DMS 273 treated with DMSO at 0.1 percent for 48 hours (cell line): ENCODE results near the gene MAX.
"Not testable (repeated sequence)": the region's sequence is repeated elsewhere in the genome, so short reads cannot be mapped to it uniquely, and the experiment has no call there.

Experiments
- DNase-seq: peaks from one replicate; lab custom pipeline; 2025; lab: John Stamatoyannopoulos, UW

The MAX gene

GRCh38 chr14:65104791-65105190, 2.5 kb upstream of the MAX start:
- DNase-seq = no peak

- peak; percentile 64 for DNase-seq
These were observed 938 bp upstream of the MAX start for GRCh38 chr14:65103150-65103760.

DNA sequence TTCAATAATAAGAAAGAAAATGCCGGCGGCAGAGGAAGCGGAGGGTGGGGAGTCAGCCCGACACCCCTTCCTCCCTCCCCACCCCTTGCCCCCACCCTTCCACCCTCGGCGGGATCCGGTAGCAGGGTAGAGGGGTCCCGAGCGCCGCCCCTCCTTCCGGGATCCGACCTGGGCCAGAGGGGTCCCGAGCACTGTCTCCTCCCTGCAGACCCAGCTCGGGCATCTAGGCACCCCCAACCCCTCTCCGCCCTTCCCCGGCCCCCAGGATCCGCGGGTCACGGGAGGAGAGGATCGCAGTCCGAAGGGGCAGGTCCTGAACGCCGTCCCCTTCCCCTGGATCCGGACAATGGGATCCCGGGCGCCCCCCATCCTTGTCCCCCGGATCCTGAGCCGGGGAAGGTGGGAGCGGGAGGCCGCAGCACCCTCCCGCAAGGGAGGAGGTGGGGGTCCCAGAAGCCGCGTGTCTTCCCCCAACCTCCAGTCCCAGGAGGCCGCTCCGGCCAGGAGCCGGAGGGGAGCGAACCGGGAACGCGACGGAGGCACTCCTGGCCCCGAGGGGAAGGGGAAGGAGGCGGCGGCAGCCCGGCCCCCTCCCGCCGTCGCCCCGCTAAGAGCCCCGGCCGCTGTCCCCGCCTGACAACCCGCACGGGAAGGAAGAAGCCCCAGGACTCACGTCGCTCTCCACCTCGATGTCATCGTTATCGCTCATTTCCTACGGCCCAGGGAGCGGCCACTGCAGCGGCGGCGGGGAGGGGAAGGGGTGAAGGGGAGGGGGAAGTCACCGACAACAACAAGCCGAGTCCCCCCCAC, 481 bp downstream of the MAX start:
- DNase-seq = no peak

DNA sequence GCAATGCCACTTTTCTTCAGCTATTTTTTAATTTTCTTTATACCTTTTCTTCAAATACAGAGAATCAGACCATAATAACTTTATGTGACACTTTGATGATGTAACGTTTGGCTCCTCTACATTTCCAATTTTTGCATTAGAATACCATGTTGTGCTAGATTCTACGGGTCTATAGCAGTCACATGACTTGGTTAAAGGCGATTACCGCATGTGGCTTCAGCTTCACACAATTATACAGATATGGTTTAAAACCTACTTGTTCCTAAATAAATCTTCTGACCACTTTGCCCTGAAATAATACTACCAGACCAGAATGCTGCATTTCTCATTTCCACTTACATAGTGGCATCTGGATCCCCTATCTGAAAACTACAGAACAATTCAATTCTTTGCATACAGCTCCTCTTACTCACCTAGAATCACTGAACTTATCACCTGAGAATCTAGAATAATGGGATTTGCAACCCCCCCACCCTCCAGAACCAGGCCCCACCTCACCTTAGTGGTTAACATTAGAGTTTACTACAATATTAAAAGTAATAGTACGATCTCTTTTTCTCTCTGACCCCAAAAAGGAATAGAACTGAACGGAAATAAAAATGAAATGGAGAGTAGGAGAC, 1.3 kb downstream of the MAX start:
- DNase-seq = no peak

GRCh38 chr14:65098586-65098985, 3.7 kb downstream of the MAX start:
- DNase-seq = no peak

GRCh38 chr14:65096323-65097089, 5.8 kb downstream of the MAX start:
- DNase-seq = no peak

DNA sequence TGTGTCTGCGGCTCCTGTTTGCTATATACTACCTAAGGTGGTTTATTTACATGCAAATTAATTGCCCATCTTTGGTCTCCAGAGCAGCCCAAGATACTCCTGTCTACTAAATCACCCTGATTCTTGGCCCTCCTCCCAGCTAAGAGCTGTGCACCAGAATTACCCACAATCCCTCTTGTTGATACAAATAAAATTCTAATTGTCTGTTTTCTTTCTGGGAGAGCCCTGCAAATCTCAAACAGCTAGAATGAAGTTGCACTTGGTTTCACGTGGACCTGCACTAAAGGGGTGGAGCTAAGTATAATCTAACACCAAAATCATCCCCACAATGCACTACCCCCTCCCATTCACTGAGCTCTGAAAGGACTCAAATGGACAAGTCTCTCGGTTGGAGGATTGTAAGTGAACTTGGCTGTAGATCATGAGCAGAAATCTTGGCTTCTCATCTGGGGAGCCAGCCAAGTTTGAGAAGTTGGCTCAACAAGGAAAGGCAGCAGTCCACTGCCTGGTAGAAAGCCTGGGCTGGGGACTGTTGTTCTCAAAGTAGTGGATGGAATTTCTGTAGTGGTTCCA, 6.6 kb downstream of the MAX start:
- no peak for DNase-seq

DNA sequence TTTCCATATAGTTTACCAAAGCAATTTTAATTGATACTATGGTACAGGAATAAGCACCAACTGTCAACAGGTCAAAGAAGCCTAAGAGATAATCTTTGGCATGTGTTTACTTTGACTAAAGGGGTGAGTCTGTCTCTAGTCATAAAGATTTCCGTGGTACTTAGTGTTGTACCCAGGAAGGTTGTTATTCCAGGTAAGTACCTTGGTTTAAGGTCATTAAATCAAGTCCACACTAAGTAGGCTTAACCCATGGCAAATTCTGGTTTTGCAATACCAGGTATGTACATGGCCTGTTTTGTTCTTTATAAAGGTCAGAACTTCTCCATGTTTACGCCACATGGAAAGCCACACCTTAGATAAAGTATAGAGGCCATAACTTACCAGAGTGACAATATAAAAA, 10.0 kb downstream of the MAX start:
- no peak for DNase-seq

DNA sequence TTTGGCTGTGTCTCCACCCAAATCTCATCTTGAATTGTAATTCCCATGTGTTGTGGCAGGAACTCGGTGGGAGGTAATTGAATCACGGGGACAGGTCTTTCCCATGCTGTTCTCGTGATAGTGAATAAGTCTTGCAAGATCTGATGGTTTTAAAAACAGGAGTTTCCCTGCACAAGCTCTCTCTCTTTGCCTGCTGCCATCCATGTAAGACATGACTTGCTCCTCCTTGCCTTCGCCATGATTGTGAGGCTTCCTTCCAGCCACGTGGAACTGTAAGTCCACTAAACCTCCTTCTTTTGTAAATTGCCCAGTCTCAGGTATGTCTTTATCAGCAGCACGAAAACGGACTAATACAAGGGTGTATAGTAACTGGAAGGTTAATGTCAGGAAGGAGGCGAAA, 14.5 kb downstream of the MAX start:
- DNase-seq = not testable (repeated sequence)

DNA sequence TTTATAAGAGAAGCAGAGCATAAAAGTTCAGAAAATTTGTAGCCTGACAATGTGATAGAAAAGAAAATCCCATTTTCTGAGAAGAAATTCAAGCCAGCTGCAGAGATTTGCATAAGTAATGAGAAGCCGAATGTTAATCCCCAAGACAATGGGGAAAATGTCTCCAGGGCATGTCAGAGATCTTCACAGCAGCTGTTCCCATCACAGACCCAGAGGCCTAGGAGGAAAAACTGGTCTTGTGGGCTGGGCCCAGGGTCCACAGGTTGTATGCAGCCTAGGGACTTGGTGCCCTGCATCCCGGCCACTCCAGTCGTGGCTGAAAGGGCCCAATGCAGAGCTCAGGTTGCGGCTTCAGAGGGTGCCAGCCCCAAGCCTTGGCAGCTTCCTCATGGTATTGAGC, 15.6 kb downstream of the MAX start:
- DNase-seq = not testable (repeated sequence)

GRCh38 chr14:65084554-65085505, 17.5 kb downstream of the MAX start:
- no peak for DNase-seq

DNA sequence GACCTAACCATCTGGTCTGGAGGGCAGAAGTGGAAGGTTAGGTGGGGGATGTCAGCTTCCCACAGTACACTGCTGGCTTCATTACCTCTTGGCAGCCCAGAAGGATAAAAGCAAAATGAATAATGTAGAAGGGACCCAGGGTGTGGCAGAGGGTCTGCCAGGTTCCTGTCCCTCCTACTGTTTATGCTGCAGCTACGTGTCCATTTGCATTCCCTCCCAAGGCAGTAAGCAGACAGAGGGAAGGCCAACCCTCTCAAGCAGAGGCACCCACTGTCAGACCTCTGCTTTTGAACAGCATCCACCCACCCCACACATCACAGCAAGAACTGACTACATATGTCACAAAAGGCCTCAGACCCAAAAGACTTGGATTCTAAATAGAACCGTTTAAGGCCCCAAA, 19.4 kb downstream of the MAX start:
- DNase-seq = no peak

GRCh38 chr14:65080960-65081747, 21.2 kb downstream of the MAX start:
- no peak for DNase-seq

DNA sequence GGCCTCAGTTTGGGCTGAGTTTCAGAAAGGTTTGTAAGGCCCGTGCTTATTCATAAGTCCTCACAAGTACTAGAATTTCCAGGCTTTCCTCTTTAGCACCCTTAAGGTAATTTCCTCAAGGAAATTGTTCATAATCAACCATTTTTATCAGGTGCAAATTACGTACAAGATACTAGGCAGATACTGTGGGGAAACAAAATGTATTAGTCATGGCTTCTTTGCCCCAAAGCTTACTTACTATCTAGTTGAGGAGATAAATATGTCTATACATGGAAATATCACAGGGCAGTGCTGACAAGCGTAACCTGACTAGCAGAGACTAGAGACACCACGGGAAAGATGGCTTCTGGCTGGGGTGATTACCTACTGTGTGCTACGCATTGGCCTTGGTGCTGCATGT, 22.5 kb downstream of the MAX start:
- no peak for DNase-seq

DNA sequence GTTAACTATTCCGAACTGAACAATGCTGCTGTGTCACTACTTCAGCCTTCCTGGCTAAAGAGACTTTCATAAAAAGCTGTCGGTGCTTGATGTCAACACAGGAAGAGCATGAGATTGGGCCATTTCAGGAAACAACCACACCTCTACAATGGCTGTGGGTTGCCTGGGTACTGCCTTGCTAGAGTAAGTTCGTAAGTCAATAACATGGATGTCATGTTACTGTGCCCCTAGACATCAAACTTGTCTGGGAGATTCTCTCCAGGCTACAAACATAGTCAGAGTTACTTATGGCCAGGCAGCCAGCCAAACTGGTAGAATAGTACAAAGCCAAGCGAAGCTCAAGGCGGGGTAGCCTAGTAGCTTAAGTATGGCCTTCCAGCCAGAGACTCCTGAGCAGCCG, 23.1 kb downstream of the MAX start:
- DNase-seq = no peak

- DNase-seq = no peak
These were observed 25.0 kb downstream of the MAX start for GRCh38 chr14:65077318-65077717.

DNA sequence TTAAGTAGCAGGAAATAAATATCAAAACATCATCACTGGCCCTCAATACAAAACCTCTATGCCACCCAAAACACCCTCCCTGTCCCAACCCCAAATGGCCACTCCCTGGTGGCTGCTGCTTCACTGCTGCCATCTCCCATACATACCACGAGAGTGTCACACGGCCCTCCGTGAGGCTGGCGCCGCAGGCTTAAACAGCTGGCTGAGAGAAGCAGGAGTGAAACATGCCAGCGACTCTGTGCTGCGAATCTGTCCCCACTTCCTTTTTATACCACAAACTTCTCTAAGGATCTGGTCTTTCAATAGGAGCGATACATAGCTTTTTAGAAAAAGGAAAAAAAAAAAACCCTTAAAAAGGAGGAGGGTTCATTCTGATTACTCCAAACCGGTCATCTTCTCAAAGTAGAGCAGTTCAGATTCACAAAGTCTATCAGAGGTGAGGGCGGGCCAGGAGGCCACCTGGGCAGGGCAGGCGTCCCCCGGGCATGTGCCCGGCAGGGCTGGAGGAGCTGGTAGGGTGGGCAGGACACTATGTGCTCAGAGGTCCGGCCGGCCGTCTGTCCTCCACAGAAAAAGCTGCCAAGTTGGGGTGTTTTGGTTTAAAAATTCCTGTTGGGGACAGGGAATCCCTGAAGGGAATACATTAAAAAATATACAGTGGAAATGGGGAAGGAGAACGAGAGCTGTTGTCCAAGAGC, 26.5 kb downstream of the MAX start:
- DNase-seq = no peak

DNA sequence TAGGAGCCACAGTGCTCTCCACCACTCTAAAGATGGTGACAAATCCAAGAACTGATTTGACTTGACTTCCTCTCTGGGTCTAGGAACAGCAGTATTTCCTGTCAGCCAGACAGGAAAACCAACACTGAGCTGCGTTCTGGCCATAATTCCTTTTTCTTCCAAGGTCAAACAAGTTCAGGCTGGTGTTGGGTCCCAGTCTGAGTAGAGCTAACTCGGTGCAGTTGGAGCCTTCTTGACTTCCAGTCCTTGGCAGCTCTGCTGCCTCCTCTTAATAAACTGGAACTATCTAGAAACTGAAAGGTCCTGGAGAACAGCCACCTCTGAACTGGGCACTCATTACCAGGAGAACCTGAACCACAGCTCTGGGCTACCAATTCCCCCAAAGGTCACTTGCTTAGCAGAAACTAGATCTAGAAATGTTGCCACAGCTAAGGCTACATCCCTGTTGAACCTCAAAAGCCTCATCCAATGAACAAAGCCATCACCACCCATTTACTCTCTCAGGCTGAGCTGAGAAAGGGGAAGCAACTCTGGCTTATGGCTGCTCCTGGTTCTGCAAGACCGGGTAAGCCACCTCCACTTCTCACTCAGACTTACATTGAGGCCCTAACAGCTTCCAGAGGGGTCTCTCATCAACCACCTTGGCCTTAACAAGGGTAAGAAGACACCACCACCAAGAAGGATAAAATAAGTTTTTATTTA, 27.7 kb downstream of the MAX start:
- no peak for DNase-seq

GRCh38 chr14:65073605-65074201, 28.6 kb downstream of the MAX start:
- no peak for DNase-seq
